OCI-LY1 (cell line): ENCODE measurements around the gene SCN8A.

Source experiments
- EZH2 ChIP-seq: fragments of 200-600 bp; sonication (generic), shearing (Covaris generic); IDR thresholded peaks from 2 replicates; pipeline ENCODE4 v1.8.0; 2017; ENCODE audit warnings: borderline replicate concordance, mixed run types, mild to moderate bottlenecking, antibody characterized with exemption, low read length, moderate library complexity, mixed read lengths
- TF ChIP-seq, protein P1 (sequence below): fragments of 200-600 bp; sonication (generic), shearing (Covaris generic); IDR thresholded peaks from 2 replicates; pipeline ENCODE4 v1.5.1; 2017; ENCODE audit warnings: mild to moderate bottlenecking, antibody characterized with exemption, low read length, moderate library complexity, mixed read lengths

DNA sequence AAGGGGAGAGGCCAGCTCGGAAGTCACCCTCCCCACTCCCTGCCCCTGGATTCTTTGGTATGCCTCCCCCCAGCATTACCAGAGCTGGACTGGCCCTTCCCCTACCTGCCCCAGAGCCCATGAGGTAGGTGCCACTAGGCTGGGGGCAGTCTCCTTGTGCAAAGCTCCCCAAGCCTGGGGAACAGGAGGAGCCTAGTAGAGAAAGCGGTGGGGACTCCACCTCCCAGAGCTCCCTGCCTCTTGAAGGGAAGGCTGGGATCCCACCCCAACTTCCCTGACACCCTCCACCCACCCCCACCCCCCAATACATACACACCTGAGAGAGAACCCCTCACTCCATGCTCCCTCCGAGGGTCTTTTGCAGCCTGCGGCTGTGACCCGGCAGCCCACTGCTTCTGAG is 227.1 kb downstream of the SCN8A start:
- TF ChIP-seq, protein P1, sequence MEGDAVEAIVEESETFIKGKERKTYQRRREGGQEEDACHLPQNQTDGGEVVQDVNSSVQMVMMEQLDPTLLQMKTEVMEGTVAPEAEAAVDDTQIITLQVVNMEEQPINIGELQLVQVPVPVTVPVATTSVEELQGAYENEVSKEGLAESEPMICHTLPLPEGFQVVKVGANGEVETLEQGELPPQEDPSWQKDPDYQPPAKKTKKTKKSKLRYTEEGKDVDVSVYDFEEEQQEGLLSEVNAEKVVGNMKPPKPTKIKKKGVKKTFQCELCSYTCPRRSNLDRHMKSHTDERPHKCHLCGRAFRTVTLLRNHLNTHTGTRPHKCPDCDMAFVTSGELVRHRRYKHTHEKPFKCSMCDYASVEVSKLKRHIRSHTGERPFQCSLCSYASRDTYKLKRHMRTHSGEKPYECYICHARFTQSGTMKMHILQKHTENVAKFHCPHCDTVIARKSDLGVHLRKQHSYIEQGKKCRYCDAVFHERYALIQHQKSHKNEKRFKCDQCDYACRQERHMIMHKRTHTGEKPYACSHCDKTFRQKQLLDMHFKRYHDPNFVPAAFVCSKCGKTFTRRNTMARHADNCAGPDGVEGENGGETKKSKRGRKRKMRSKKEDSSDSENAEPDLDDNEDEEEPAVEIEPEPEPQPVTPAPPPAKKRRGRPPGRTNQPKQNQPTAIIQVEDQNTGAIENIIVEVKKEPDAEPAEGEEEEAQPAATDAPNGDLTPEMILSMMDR, result no peak
- no peak for TF ChIP-seq EZH2
